Fibroblast of lung (primary cell): ENCODE results near the gene CCR7.

Experiments
- CTCF ChIP-seq, 2 donors: IDR thresholded peaks in 1 of 2; conservative IDR thresholded peaks in 1 of 2; 1 replicate in 1 of 2; 2 replicates in 1 of 2; pipeline ENCODE4 v1.5.1; 2011 to 2012; ENCODE audit warnings: low read length in 2 of 2, control low read depth in 1 of 2, inconsistent platforms in 1 of 2, low read depth in 1 of 2, mild to moderate bottlenecking in 1 of 2
- EZH2 ChIP-seq: IDR thresholded peaks from 2 replicates; pipeline ENCODE4 v1.5.1; 2012; ENCODE audit warnings: low read length, control low read depth, mild to moderate bottlenecking; ENCODE audit errors: missing control alignments

- no peak for TF ChIP-seq CTCF (conservative IDR thresholded peaks at IDR 0.05 in 1 of 2, IDR thresholded peaks at IDR 0.05 in 1 of 2; ENCODE audit: low read depth in 1 of 2, low read length in 2 of 2)
- no peak for TF ChIP-seq EZH2
Observed at GRCh38 chr17:40568074-40568836, 3.0 kb upstream of the CCR7 start.
